Mesenteric fat pad (tissue), 1 donor: ENCODE data around the gene MX1. TPM values are rescaled to one million over a fixed set of nuclear protein-coding genes. Genes with fewer than 3 reads are reported as not detected.

Experiments
- DNase-seq: peaks from one replicate; pipeline ENCODE4 v3.0.0-alpha.2; 2020; ENCODE audit warnings: low spot score
- total RNA-seq: library from RNA; stranded (reverse); fragmentation: NEBNext Ultra II Directional; extraction: Animal tissue kit (Norgen Biotek cat#: 25700); gene quantifications from one replicate; pipeline ENCODE4 v1.2.1, GENCODE V29; 2021
- donor health status: DM: yes; HTN: yes; CAD: no.

MX1 gene
- total RNA-seq, 1 donor from 2014 or later = 60.3 TPM

- DNase-seq = no peak
These were observed 32.5 kb downstream of the MX1 start for GRCh38 chr21:41458559-41458958.

GRCh38 chr21:41459884-41460534 is 34.0 kb downstream of the MX1 start:
- DNase-seq = no peak

GRCh38 chr21:41460578-41461527 is 34.8 kb downstream of the MX1 start:
- DNase-seq = no peak

- no peak for DNase-seq
These were observed 39.2 kb downstream of the MX1 start for GRCh38 chr21:41465176-41465781.

- DNase-seq = no peak
These were observed 40.2 kb downstream of the MX1 start for GRCh38 chr21:41466024-41466820.

GRCh38 chr21:41470054-41470453 is 44.0 kb downstream of the MX1 start:
- DNase-seq = no peak

GRCh38 chr21:41472753-41473548 is 46.9 kb downstream of the MX1 start:
- no peak for DNase-seq

- no peak for DNase-seq
These were observed 49.8 kb downstream of the MX1 start for GRCh38 chr21:41475714-41476420.

GRCh38 chr21:41477641-41478318 is 51.7 kb downstream of the MX1 start:
- no peak for DNase-seq

GRCh38 chr21:41478319-41479177 is 52.5 kb downstream of the MX1 start:
- DNase-seq = no peak

GRCh38 chr21:41479686-41480085 is 53.6 kb downstream of the MX1 start:
- DNase-seq = no peak

GRCh38 chr21:41480086-41480690 is 54.1 kb downstream of the MX1 start:
- DNase-seq = no peak

- no peak for DNase-seq
These were observed 55.2 kb downstream of the MX1 start for GRCh38 chr21:41481191-41481590.

GRCh38 chr21:41482301-41482700 is 56.3 kb downstream of the MX1 start:
- DNase-seq = no peak

- DNase-seq = no peak
These were observed 56.9 kb downstream of the MX1 start for GRCh38 chr21:41482980-41483379.

- no peak for DNase-seq
These were observed 57.4 kb downstream of the MX1 start for GRCh38 chr21:41483415-41483814.

- DNase-seq = no peak
These were observed 57.9 kb downstream of the MX1 start for GRCh38 chr21:41483973-41484372.

GRCh38 chr21:41487082-41487481 is 61.0 kb downstream of the MX1 start:
- no peak for DNase-seq
